Measurements from ENCODE around the gene MAP4K3.

MAP4K3 gene

GRCh38 chr2:39381653-39382052 lies 55.4 kb downstream of the MAP4K3 start:
- Histone ChIP-seq H3K4me3 (replicated peaks; ENCODE audit: low read depth, low read length) (no peak overlapping the region), H3K27me3 (replicated peaks; ENCODE audit: control insufficient read depth, insufficient read depth, low read length) (no peaks in the 10 kb centered on the region), H3K36me3 (ENCODE audit: control insufficient read depth, insufficient read depth, low read length) (no peaks in the 10 kb centered on the region)
- TF ChIP-seq CTCF (IDR thresholded peaks at IDR 0.05; ENCODE audit: insufficient read depth, low read length, poor library complexity, severe bottlenecking) = no peak
- no peak for DNase-seq (ENCODE audit: extremely low read depth, insufficient read length)

- DNase-seq (ENCODE audit: extremely low read depth, insufficient read length) = no peak
- H3K36me3 ChIP-seq (ENCODE audit: control insufficient read depth, insufficient read depth, low read length) = no peaks in the 10 kb centered on the region
- no peaks in the 10 kb centered on the region for H3K27me3 ChIP-seq (replicated peaks; ENCODE audit: control insufficient read depth, insufficient read depth, low read length)
- TF ChIP-seq CTCF (IDR thresholded peaks at IDR 0.05; ENCODE audit: insufficient read depth, low read length, poor library complexity, severe bottlenecking) = no peak
- H3K4me3 ChIP-seq (replicated peaks; ENCODE audit: low read depth, low read length) = no peak overlapping the region
Observed at GRCh38 chr2:39380525-39381150, 56.4 kb downstream of the MAP4K3 start.

- Histone ChIP-seq H3K36me3 (ENCODE audit: control insufficient read depth, insufficient read depth, low read length) (no peaks in the 10 kb centered on the region; the same call in 1 of the 2 replicates), H3K4me3 (replicated peaks; ENCODE audit: low read depth, low read length) (no peak overlapping the region), H3K27me3 (replicated peaks; ENCODE audit: control insufficient read depth, insufficient read depth, low read length) (no peaks in the 10 kb centered on the region)
- peak; percentile 51 for TF ChIP-seq CTCF (IDR thresholded peaks at IDR 0.05; ENCODE audit: insufficient read depth, low read length, poor library complexity, severe bottlenecking)
- DNase-seq (ENCODE audit: extremely low read depth, insufficient read length) = peak; percentile 15
Observed at GRCh38 chr2:39379643-39380524, 57.2 kb downstream of the MAP4K3 start.

GRCh38 chr2:39378968-39379367 lies 58.1 kb downstream of the MAP4K3 start:
- DNase-seq (ENCODE audit: extremely low read depth, insufficient read length) = no peak
- Histone ChIP-seq H3K4me3 (replicated peaks; ENCODE audit: low read depth, low read length) (no peak overlapping the region), H3K36me3 (ENCODE audit: control insufficient read depth, insufficient read depth, low read length) (no peaks in the 10 kb centered on the region; the same call in 1 of the 2 replicates), H3K27me3 (replicated peaks; ENCODE audit: control insufficient read depth, insufficient read depth, low read length) (no peaks in the 10 kb centered on the region)
- TF ChIP-seq CTCF (IDR thresholded peaks at IDR 0.05; ENCODE audit: insufficient read depth, low read length, poor library complexity, severe bottlenecking) = no peak

- H3K4me3 ChIP-seq (replicated peaks; ENCODE audit: low read depth, low read length) = no peak overlapping the region
- no peaks in the 10 kb centered on the region; the same call in 1 of the 2 replicates for H3K36me3 ChIP-seq (ENCODE audit: control insufficient read depth, insufficient read depth, low read length)
- no peaks in the 10 kb centered on the region for H3K27me3 ChIP-seq (replicated peaks; ENCODE audit: control insufficient read depth, insufficient read depth, low read length)
- TF ChIP-seq CTCF (IDR thresholded peaks at IDR 0.05; ENCODE audit: insufficient read depth, low read length, poor library complexity, severe bottlenecking) = no peak
- peak; percentile 36 for DNase-seq (ENCODE audit: extremely low read depth, insufficient read length)
Observed at GRCh38 chr2:39377226-39377939, 59.7 kb downstream of the MAP4K3 start.
